GM21723 (cell line): ENCODE data around the gene LRP6.

Source experiments
- ATAC-seq: cut with Tn5 transposase; IDR thresholded peaks from one replicate; pipeline ENCODE4 v1.9.1; 2021; ENCODE audit warnings: mild to moderate bottlenecking, moderate library complexity; ENCODE audit not compliant: unreplicated experiment

Gene LRP6

DNA sequence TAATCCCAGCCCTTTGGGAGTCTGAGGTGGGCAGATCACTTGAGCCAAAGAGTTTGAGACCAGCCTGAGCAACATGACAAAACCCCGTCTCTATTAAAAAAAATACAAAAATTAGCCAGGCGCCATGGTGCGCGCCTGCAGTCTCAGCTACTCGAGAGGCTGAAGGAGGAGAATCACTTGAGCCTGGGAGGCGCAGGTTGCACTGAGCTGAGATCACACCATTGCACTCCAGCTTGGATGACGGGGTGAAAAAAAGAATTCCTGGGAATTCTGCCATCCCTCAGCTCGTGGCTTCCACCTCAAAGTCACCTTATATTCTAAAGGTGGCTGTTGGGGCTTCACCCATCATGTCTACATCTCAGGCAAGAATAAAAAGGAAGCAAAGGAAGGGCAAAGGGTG lies 183.2 kb downstream of the LRP6 start:
- ATAC-seq = no peak

DNA sequence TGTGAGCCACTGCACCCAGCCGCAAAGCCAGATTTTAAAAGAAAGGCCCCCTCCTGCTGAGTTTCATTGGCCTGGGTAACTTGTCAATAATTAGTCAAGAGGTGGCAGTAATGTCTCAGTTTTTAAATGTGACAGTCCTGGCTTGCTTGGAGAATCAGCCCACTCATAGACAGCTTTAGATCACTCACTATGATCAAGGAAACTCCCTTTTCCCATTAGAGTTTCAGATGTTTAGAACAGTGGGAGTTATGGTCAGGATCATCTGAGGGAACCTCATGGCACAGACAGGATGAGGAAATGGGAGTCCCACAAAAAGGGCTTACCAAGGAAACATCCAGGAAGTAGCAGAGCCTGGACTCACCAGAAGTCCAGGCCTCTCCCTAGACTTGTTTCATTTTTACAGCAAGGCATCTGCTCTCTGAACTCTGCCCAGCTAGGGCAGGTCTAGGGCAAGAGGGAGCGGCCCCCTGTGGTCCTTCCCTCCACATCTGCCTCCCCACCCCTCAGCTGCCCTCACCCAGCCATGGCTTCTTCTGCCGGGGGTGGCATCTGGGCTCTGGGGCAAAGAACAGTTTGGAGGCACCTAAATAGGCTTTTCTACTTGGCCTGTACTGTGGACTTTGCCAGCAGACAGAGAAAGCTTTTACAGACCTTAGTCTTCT lies 184.9 kb downstream of the LRP6 start:
- ATAC-seq = no peak

- ATAC-seq = no peak
Measured at GRCh38 chr12:12079291-12079690, 187.6 kb downstream of the LRP6 start.

DNA sequence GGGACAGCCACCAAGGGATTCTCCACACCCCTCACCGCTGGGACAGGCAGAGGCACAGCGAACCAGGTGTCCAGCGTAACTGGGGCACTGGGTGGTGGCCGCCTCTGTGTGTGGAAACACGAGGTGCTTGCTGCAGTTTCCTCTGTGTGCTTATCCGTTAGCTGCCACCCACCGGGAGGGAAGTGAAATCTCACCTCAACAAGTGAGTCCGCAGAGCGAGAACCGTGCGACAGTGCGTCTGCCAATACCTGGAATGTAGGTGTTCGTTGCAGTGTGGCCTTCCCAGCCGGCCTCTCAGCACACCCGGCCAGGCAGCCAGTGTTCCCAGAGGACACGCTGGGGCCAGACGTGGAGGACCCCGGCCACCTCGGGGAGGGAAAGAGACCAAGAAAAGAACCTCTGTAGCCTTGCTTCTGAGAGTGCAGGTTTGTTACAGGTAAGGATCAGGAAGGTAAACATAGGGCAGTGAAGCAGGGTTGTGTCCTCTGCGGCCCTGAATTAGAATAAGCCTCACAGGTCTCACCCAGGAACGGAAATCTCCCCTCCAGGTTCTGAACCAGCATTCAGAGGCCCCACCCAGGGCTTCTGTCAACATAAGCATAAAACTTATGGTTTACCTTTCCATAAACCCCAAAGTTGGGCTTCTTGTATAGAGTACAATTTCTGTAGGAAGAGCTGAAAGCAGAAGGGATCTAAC lies 194.6 kb downstream of the LRP6 start:
- ATAC-seq = no peak

GRCh38 chr12:12070674-12071656 lies 195.9 kb downstream of the LRP6 start, which contains the start of gene BCL2L14:
Gene BCL2L14 (plus strand): TSS chr12:12070939. CDS start chr12:12079306, 8,367 bp downstream.
- no peak for ATAC-seq

DNA sequence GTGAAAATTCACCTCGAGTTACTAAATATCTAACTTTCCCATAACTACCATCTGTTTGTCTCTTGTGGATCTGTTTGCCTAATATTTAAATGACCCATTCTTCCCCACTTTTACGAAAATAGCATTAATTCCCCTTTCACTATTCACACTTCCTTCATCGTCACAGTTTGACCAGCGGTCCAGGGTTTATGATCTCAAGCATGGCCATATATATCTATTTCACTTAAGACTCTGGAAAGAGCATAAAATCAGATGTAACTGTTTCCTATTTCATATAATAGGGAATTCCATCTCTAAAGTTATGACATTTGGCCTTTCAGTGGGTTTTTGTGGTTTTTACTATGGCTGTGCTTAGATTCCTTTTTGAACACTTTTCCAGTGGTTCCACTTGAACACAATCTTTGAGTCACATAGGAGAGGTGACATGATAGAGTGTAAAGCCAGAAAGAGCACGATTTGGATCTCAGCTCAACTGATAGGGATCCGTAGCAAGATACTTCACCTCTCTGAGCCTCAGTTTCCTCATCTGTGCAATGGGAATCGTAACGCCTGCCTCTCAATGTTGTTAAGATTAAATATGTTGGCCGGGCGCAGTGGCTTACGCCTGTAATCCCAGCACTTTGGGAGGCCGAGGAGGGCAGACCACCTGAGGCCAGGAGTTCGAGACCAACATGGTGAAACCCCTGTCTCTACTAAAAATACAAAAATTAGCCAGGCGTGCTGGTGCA lies 196.9 kb downstream of the LRP6 start:
- ATAC-seq = no peak

DNA sequence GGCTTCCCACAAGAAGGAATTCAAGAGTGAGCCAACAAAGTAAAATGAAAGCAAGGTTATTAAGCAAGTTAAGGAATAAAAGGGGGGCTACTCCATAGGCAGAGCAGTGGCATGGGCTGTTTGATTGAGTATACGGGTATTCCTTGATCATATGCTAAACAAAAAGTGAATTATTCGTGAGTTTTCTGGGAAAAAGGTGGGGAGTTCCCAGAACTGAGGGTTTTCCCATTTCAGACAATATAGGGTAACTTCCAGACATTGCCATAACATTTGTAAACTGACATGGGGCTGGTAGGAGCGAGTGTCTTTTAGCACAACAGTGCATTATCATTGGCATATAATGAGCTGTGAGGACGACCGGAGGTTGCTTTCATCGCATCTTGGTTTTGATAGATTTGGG lies 198.1 kb downstream of the LRP6 start:
- ATAC-seq = no peak
